ENCODE data around the gene PDCD7. TPM values are rescaled to one million over a fixed set of nuclear protein-coding genes. Genes with fewer than 3 reads are reported as not detected.
A peak's percentile ranks its signal among the peaks of the same experiment; 100 is the strongest.
"Not testable (repeated sequence)": the region's sequence is repeated elsewhere in the genome, so short reads cannot be mapped to it uniquely, and the experiment has no call there.

The PDCD7 gene
- total and polyA plus RNA-seq, 9 donors, result 11.6 to 25.4 (median 21.0) TPM

- WGBS (ENCODE audit: insufficient coverage), result 32% methylated on average over 8 of the region's 9 CpGs
- peak; percentile 84 for DNase-seq
- H3K36me3 ChIP-seq (ENCODE audit: control insufficient read depth, insufficient read depth, low read length), result peaks cover 69% of the 10 kb centered on the region
- no peaks in the 10 kb centered on the region for H3K9me3 ChIP-seq (replicated peaks; ENCODE audit: control insufficient read depth, low read depth, low read length)
- peaks cover 5% of the 10 kb centered on the region for H3K4me1 ChIP-seq (ENCODE audit: control insufficient read depth, insufficient read depth, low read length)
- no peak overlapping the region for H3K4me3 ChIP-seq (ENCODE audit: low read length)
- H3K27me3 ChIP-seq (ENCODE audit: control insufficient read depth, insufficient read depth, low read length), result no peaks in the 10 kb centered on the region
- H3K27ac ChIP-seq (ENCODE audit: low read length), result no peak overlapping the region
Observed at GRCh38 chr15:65101411-65101890, 32.2 kb downstream of the PDCD7 start.

- H3K27ac ChIP-seq (ENCODE audit: low read length), result no peak overlapping the region
- H3K4me3 ChIP-seq (ENCODE audit: low read length), result no peak overlapping the region
- no CpG with 5 or more reads among the region's 7 CpGs for WGBS (ENCODE audit: insufficient coverage)
- H3K27me3 ChIP-seq (ENCODE audit: control insufficient read depth, insufficient read depth, low read length), result no peaks in the 10 kb centered on the region
- H3K9me3 ChIP-seq (replicated peaks; ENCODE audit: control insufficient read depth, low read depth, low read length), result no peaks in the 10 kb centered on the region
- H3K4me1 ChIP-seq (ENCODE audit: control insufficient read depth, insufficient read depth, low read length), result peaks cover 5% of the 10 kb centered on the region
- DNase-seq, result no peak
- H3K36me3 ChIP-seq (ENCODE audit: control insufficient read depth, insufficient read depth, low read length), result peaks cover 72% of the 10 kb centered on the region
Observed at GRCh38 chr15:65100442-65100841, 33.2 kb downstream of the PDCD7 start.

- not testable (repeated sequence) for H3K27ac ChIP-seq (ENCODE audit: low read length); H3K4me1 ChIP-seq (ENCODE audit: control insufficient read depth, insufficient read depth, low read length); H3K4me3 ChIP-seq (ENCODE audit: low read length); H3K27me3 ChIP-seq (ENCODE audit: control insufficient read depth, insufficient read depth, low read length); H3K9me3 ChIP-seq (replicated peaks; ENCODE audit: control insufficient read depth, low read depth, low read length); DNase-seq
- peaks cover 69% of the 10 kb centered on the region for H3K36me3 ChIP-seq (ENCODE audit: control insufficient read depth, insufficient read depth, low read length)
- WGBS (ENCODE audit: insufficient coverage), result 91% methylated on average over 4 of the region's 10 CpGs
Observed at GRCh38 chr15:65099801-65100200, 33.8 kb downstream of the PDCD7 start.

- peaks cover 5% of the 10 kb centered on the region for H3K4me1 ChIP-seq (ENCODE audit: control insufficient read depth, insufficient read depth, low read length)
- WGBS (ENCODE audit: insufficient coverage), result 96% methylated on average over 4 of the region's 5 CpGs
- peaks cover 67% of the 10 kb centered on the region for H3K36me3 ChIP-seq (ENCODE audit: control insufficient read depth, insufficient read depth, low read length)
- DNase-seq, result no peak
- H3K27me3 ChIP-seq (ENCODE audit: control insufficient read depth, insufficient read depth, low read length), result no peaks in the 10 kb centered on the region
- H3K9me3 ChIP-seq (replicated peaks; ENCODE audit: control insufficient read depth, low read depth, low read length), result no peaks in the 10 kb centered on the region
- H3K27ac ChIP-seq (ENCODE audit: low read length), result no peak overlapping the region
- H3K4me3 ChIP-seq (ENCODE audit: low read length), result no peak overlapping the region
Observed at GRCh38 chr15:65099336-65099735, 34.3 kb downstream of the PDCD7 start.

- Histone ChIP-seq H3K9me3 (replicated peaks; ENCODE audit: control insufficient read depth, low read depth, low read length) (no peaks in the 10 kb centered on the region), H3K27me3 (ENCODE audit: control insufficient read depth, insufficient read depth, low read length) (no peaks in the 10 kb centered on the region), H3K27ac (ENCODE audit: low read length) (no peak overlapping the region), H3K4me1 (ENCODE audit: control insufficient read depth, insufficient read depth, low read length) (peaks cover 5% of the 10 kb centered on the region), H3K36me3 (ENCODE audit: control insufficient read depth, insufficient read depth, low read length) (peaks cover 62% of the 10 kb centered on the region), H3K4me3 (ENCODE audit: low read length) (no peak overlapping the region)
- 89% methylated on average over 3 of the region's 7 CpGs for WGBS (ENCODE audit: insufficient coverage)
- DNase-seq, result no peak
Observed at GRCh38 chr15:65097651-65098263, 35.9 kb downstream of the PDCD7 start.

- peaks cover 62% of the 10 kb centered on the region for H3K36me3 ChIP-seq (ENCODE audit: control insufficient read depth, insufficient read depth, low read length)
- DNase-seq, result no peak
- H3K4me3 ChIP-seq (ENCODE audit: low read length), result no peak overlapping the region
- H3K4me1 ChIP-seq (ENCODE audit: control insufficient read depth, insufficient read depth, low read length), result peaks cover 13% of the 10 kb centered on the region
- no peaks in the 10 kb centered on the region for H3K9me3 ChIP-seq (replicated peaks; ENCODE audit: control insufficient read depth, low read depth, low read length)
- no peak overlapping the region for H3K27ac ChIP-seq (ENCODE audit: low read length)
- no peaks in the 10 kb centered on the region for H3K27me3 ChIP-seq (ENCODE audit: control insufficient read depth, insufficient read depth, low read length)
- 89% methylated on average over 2 of the region's 6 CpGs for WGBS (ENCODE audit: insufficient coverage)
Observed at GRCh38 chr15:65096481-65097385, 36.9 kb downstream of the PDCD7 start.

- 77% methylated on average over 6 of the region's 6 CpGs for WGBS (ENCODE audit: insufficient coverage)
- Histone ChIP-seq H3K27me3 (ENCODE audit: control insufficient read depth, insufficient read depth, low read length) (no peaks in the 10 kb centered on the region), H3K36me3 (ENCODE audit: control insufficient read depth, insufficient read depth, low read length) (peaks cover 54% of the 10 kb centered on the region), H3K9me3 (replicated peaks; ENCODE audit: control insufficient read depth, low read depth, low read length) (no peaks in the 10 kb centered on the region), H3K4me3 (ENCODE audit: low read length) (no peak overlapping the region), H3K4me1 (ENCODE audit: control insufficient read depth, insufficient read depth, low read length) (peaks cover 12% of the 10 kb centered on the region), H3K27ac (ENCODE audit: low read length) (no peak overlapping the region)
- no peak for DNase-seq
Observed at GRCh38 chr15:65095747-65096104, 37.9 kb downstream of the PDCD7 start.

- no peaks in the 10 kb centered on the region for H3K9me3 ChIP-seq (replicated peaks; ENCODE audit: control insufficient read depth, low read depth, low read length)
- no peak overlapping the region for H3K4me3 ChIP-seq (ENCODE audit: low read length)
- H3K27me3 ChIP-seq (ENCODE audit: control insufficient read depth, insufficient read depth, low read length), result no peaks in the 10 kb centered on the region
- peaks cover 12% of the 10 kb centered on the region for H3K4me1 ChIP-seq (ENCODE audit: control insufficient read depth, insufficient read depth, low read length)
- no peak overlapping the region for H3K27ac ChIP-seq (ENCODE audit: low read length)
- WGBS (ENCODE audit: insufficient coverage), result 54% methylated on average over 3 of the region's 5 CpGs
- DNase-seq, result no peak
- H3K36me3 ChIP-seq (ENCODE audit: control insufficient read depth, insufficient read depth, low read length), result peaks cover 48% of the 10 kb centered on the region
Observed at GRCh38 chr15:65095011-65095746, 38.4 kb downstream of the PDCD7 start.

- DNase-seq, result no peak
- Histone ChIP-seq H3K36me3 (ENCODE audit: control insufficient read depth, insufficient read depth, low read length) (peaks cover 43% of the 10 kb centered on the region), H3K27me3 (ENCODE audit: control insufficient read depth, insufficient read depth, low read length) (no peaks in the 10 kb centered on the region), H3K27ac (ENCODE audit: low read length) (no peak overlapping the region), H3K4me1 (ENCODE audit: control insufficient read depth, insufficient read depth, low read length) (peaks cover 12% of the 10 kb centered on the region), H3K4me3 (ENCODE audit: low read length) (no peak overlapping the region), H3K9me3 (replicated peaks; ENCODE audit: control insufficient read depth, low read depth, low read length) (no peaks in the 10 kb centered on the region)
- 91% methylated on average over 9 of the region's 14 CpGs for WGBS (ENCODE audit: insufficient coverage)
Observed at GRCh38 chr15:65094294-65094995, 39.2 kb downstream of the PDCD7 start.

Data from muscle of leg (tissue), 11 donors.